ENCODE data around the gene A1CF. TPM values are rescaled to one million over a fixed set of nuclear protein-coding genes. Genes with fewer than 3 reads are reported as not detected.
"Not testable (repeated sequence)": the region's sequence is repeated elsewhere in the genome, so short reads cannot be mapped to it uniquely, and the experiment has no call there.

The A1CF gene
- total RNA-seq, 3 donors from 2014 or later (not counting 1 experiment from before 2014, with no cell fraction given) = not detected

DNA sequence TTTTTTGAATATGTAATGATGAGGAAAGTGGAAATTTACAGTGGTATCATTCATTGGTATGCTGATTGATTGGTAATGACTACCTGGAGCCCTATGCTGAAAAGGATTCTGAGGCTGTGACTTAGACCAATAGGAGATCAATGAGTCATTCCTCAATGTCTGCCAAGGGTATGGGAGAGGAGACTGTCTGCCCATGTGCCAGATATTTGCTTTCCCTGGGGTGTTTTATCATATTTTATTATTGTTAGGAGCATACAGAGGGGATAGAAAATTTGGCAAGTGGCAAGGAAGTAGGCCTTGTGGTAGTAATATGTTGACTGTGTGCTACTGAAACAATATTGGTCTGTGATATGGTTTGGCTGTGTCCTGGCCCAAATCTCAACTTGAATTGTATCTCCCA is 90.9 kb downstream of the A1CF start:
- Histone ChIP-seq H3K4me3 (ENCODE audit: low read length) (no peak overlapping the region), H3K4me1 (ENCODE audit: control insufficient read depth, insufficient read depth, low read length) (no peaks in the 10 kb centered on the region), H3K27ac (ENCODE audit: low read length) (no peak overlapping the region), H3K9me3 (ENCODE audit: control insufficient read depth, insufficient read depth, low read length) (no peaks in the 10 kb centered on the region), H3K27me3 (ENCODE audit: control insufficient read depth, insufficient read depth, low read length) (no peaks in the 10 kb centered on the region), H3K36me3 (ENCODE audit: control insufficient read depth, insufficient read depth, low read length) (no peaks in the 10 kb centered on the region)
- no peak for ATAC-seq
- Mint-ChIP-seq H3K27me3 (ENCODE audit: low read depth in 2 of 2) (peaks cover 16 to 35% of the 10 kb centered on the region in 2 donors), H3K27ac (no peak overlapping the region), H3K36me3 (no peaks in the 10 kb centered on the region), H3K4me1 (no peaks in the 10 kb centered on the region), H3K9me3 (peaks cover 2 to 4% of the 10 kb centered on the region in 2 donors), H3K4me3 (no peak overlapping the region)
- DNase-seq = no peak
- intact Hi-C loops (cut with micrococcal nuclease) = no loop called here
- TF ChIP-seq CTCF (IDR thresholded peaks at IDR 0.05) = no peak

DNA sequence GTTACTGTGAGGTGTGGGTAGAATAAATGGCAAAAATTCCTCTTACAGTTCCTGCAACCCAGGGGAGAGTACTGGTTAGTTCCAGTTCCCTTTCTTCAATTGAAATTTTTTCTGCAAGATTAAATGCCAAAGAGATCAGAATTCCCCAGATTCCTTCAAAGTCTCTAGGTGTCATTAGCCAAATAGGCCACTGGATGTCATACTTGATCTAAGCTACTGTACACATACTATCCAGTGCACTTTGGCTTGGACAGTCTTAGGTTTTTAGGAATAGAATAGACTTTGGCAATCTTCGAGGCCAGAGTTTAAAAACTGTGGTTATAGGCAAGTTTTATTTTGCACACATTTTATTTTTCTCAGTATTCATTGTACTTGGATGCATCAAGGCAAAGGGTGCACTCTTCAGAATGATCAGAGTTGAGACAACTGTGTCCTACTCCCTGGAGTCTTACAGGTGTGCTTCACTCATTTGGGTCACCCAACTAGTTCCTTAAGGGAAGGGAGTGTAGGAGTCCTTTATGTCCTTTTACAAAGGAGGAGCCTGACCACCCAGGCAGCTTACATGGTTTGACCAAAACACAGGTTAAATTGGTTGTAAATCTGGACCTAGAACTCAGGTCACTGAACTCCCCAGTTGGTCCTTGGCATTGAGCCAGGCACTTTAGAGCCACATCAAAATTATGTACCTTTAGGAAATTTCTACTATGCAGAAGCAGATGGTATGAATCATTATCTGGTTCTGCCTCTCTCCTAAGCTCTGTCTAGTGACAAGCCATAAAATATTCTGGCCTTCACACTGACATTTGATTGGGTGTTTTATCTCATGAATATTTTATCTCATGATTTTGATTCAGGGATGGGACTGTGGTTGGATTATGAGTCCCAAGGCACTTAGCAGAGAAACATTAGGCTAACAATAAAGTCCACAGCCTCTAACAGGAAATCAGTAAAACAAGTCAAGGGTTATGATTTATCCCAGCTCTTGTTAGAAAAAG is 96.2 kb downstream of the A1CF start:
- Histone ChIP-seq H3K27ac (ENCODE audit: low read length) (no peak overlapping the region), H3K9me3 (ENCODE audit: control insufficient read depth, insufficient read depth, low read length) (no peaks in the 10 kb centered on the region), H3K4me1 (ENCODE audit: control insufficient read depth, insufficient read depth, low read length) (no peaks in the 10 kb centered on the region), H3K27me3 (ENCODE audit: control insufficient read depth, insufficient read depth, low read length) (no peaks in the 10 kb centered on the region), H3K36me3 (ENCODE audit: control insufficient read depth, insufficient read depth, low read length) (no peaks in the 10 kb centered on the region), H3K4me3 (ENCODE audit: low read length) (no peak overlapping the region)
- H3K27me3 Mint-ChIP-seq (ENCODE audit: low read depth in 2 of 2) = peaks cover 25 to 39% of the 10 kb centered on the region in 2 donors
- ATAC-seq (no peak), DNase-seq (no peak)
- intact Hi-C loops (cut with micrococcal nuclease) = no loop called here
- no peak overlapping the region for H3K4me3 Mint-ChIP-seq
- no peaks in the 10 kb centered on the region for H3K4me1 Mint-ChIP-seq
- no peak for TF ChIP-seq CTCF (IDR thresholded peaks at IDR 0.05)
- no peaks in the 10 kb centered on the region for H3K36me3 Mint-ChIP-seq
- WGBS (ENCODE audit: insufficient coverage) = 86% methylated on average over 1 of the region's 1 CpG
- no peaks in the 10 kb centered on the region for H3K9me3 Mint-ChIP-seq
- H3K27ac Mint-ChIP-seq = no peak overlapping the region

GRCh38 chr10:50787962-50788361 is 97.5 kb downstream of the A1CF start:
- H3K9me3 Mint-ChIP-seq; H3K4me3 ChIP-seq (ENCODE audit: low read length); H3K4me1 ChIP-seq (ENCODE audit: control insufficient read depth, insufficient read depth, low read length); H3K4me1 Mint-ChIP-seq; DNase-seq; ATAC-seq; H3K27ac Mint-ChIP-seq; H3K27ac ChIP-seq (ENCODE audit: low read length); H3K36me3 Mint-ChIP-seq; intact Hi-C loops (cut with micrococcal nuclease); H3K27me3 ChIP-seq (ENCODE audit: control insufficient read depth, insufficient read depth, low read length); H3K4me3 Mint-ChIP-seq; H3K36me3 ChIP-seq (ENCODE audit: control insufficient read depth, insufficient read depth, low read length); H3K9me3 ChIP-seq (ENCODE audit: control insufficient read depth, insufficient read depth, low read length): not testable (repeated sequence)
- WGBS (ENCODE audit: insufficient coverage) = 71% methylated on average over 5 of the region's 5 CpGs
- H3K27me3 Mint-ChIP-seq (ENCODE audit: low read depth in 2 of 2) = peaks cover 19 to 39% of the 10 kb centered on the region in 2 donors

DNA sequence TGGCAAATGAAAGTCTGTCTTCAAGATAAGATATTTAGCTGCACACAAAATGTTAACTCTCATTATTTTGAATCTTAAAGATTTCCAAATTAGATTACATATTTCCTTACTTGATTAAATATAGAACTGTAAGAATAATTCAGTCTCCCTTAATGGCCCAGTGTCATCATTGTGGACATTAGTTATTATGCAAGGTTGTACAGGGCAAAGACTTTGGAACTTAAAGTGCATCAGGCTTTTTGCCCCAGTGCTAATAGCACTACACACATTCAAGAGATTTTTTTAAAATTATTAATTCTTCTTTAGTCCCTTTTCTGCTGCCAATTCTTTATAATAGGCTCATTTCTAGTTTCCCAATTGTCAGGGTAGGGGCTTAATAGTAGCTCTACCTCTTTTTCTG is 103.4 kb downstream of the A1CF start:
- H3K9me3 ChIP-seq (ENCODE audit: control insufficient read depth, insufficient read depth, low read length); ATAC-seq; H3K36me3 Mint-ChIP-seq; H3K4me1 ChIP-seq (ENCODE audit: control insufficient read depth, insufficient read depth, low read length); H3K27me3 ChIP-seq (ENCODE audit: control insufficient read depth, insufficient read depth, low read length); H3K4me3 ChIP-seq (ENCODE audit: low read length); H3K4me1 Mint-ChIP-seq; H3K4me3 Mint-ChIP-seq; H3K27ac Mint-ChIP-seq; intact Hi-C loops (cut with micrococcal nuclease); H3K9me3 Mint-ChIP-seq; H3K27ac ChIP-seq (ENCODE audit: low read length); DNase-seq; H3K36me3 ChIP-seq (ENCODE audit: control insufficient read depth, insufficient read depth, low read length): not testable (repeated sequence)
- H3K27me3 Mint-ChIP-seq (ENCODE audit: low read depth in 2 of 2) = peaks cover 13 to 15% of the 10 kb centered on the region in 2 donors

GRCh38 chr10:50780036-50780435 is 105.4 kb downstream of the A1CF start:
- H3K4me1 ChIP-seq (ENCODE audit: control insufficient read depth, insufficient read depth, low read length); H3K36me3 Mint-ChIP-seq; ATAC-seq; H3K36me3 ChIP-seq (ENCODE audit: control insufficient read depth, insufficient read depth, low read length); H3K27ac Mint-ChIP-seq; H3K9me3 Mint-ChIP-seq; H3K27me3 Mint-ChIP-seq (ENCODE audit: low read depth in 2 of 2); H3K27ac ChIP-seq (ENCODE audit: low read length); H3K27me3 ChIP-seq (ENCODE audit: control insufficient read depth, insufficient read depth, low read length); intact Hi-C loops (cut with micrococcal nuclease); H3K4me3 Mint-ChIP-seq; H3K4me1 Mint-ChIP-seq; DNase-seq; H3K4me3 ChIP-seq (ENCODE audit: low read length); H3K9me3 ChIP-seq (ENCODE audit: control insufficient read depth, insufficient read depth, low read length): not testable (repeated sequence)
- 70% methylated on average over 1 of the region's 1 CpG for WGBS (ENCODE audit: insufficient coverage)

DNA sequence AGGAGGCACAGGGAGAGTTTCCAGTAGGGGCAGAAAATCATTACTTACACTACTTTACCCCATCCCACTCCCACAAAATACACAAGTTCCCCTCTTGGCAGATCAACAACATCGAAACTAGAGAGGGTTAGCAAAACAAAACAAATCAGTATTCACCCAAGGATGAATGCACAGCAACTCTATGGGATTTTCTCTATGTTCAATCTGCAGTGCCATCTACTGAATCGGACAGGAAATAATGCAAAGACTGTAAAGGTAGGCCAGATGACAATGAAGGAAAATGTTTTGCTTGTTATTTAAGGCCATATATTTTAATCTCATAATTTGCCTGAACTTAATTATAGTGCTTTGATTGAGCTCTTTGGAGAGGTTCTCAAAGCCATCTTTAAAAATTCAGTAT is 110.6 kb downstream of the A1CF start:
- H3K4me3 ChIP-seq (ENCODE audit: low read length); H3K27ac Mint-ChIP-seq; H3K4me1 ChIP-seq (ENCODE audit: control insufficient read depth, insufficient read depth, low read length); intact Hi-C loops (cut with micrococcal nuclease); H3K4me1 Mint-ChIP-seq; H3K27me3 ChIP-seq (ENCODE audit: control insufficient read depth, insufficient read depth, low read length); H3K27me3 Mint-ChIP-seq (ENCODE audit: low read depth in 2 of 2); DNase-seq; H3K4me3 Mint-ChIP-seq; H3K36me3 ChIP-seq (ENCODE audit: control insufficient read depth, insufficient read depth, low read length); H3K9me3 ChIP-seq (ENCODE audit: control insufficient read depth, insufficient read depth, low read length); H3K27ac ChIP-seq (ENCODE audit: low read length); ATAC-seq; H3K36me3 Mint-ChIP-seq; H3K9me3 Mint-ChIP-seq: not testable (repeated sequence)
- 73% methylated on average over 1 of the region's 2 CpGs for WGBS (ENCODE audit: insufficient coverage)

Data from natural killer cell (primary cell).